GM12801 (cell line): ENCODE data around the gene RFK.

Experiments used
- TF ChIP-seq, protein P1 (sequence below): IDR thresholded peaks from one replicate; pipeline ENCODE4 v1.5.1; 2011; ENCODE audit warnings: control low read depth; ENCODE audit not compliant: insufficient read length; ENCODE audit errors: extremely low read depth

The RFK gene

DNA sequence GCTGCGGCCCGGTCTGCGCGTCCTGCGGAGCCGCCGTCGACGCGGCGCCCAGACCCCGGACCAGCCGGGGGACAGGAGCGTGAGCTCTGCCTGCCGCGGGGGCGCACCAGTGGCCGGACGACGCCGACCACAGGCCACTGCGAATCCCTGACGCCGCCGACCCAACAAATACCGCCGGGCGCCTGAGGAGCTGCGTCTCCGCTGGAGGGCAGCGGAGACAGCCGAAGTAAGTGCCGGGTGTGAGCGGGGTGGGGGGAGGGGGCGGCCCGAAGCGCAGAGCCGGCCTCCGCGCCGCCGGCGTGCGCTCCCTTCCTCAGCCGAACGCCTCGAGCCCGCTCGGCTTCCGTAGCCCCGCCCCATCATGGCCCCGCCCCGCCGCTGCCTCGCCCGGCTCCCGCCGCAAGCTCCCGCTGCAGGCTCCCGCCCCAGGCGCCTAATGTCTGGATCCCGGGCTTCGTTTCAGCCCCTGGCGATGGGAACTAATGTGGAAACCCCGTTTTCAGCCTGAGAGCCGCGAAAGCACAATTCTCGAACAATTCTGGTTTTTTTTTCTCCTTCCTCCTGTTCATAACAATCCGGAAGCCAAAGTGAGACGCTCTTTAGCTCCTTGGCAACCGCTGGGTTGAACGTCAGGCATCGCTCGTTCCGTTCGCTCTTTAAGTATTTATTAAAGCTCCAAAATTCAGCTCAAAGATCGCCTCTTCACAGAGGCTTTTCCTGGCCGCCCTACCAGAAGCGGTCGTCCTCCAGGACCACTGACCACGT lies at the start of gene RFK:
Gene RFK (minus strand): TSS at position 232 of the 765 bp plus-strand sequence. CDS start 255 bp downstream, outside the sequence.
- TF ChIP-seq, protein P1, sequence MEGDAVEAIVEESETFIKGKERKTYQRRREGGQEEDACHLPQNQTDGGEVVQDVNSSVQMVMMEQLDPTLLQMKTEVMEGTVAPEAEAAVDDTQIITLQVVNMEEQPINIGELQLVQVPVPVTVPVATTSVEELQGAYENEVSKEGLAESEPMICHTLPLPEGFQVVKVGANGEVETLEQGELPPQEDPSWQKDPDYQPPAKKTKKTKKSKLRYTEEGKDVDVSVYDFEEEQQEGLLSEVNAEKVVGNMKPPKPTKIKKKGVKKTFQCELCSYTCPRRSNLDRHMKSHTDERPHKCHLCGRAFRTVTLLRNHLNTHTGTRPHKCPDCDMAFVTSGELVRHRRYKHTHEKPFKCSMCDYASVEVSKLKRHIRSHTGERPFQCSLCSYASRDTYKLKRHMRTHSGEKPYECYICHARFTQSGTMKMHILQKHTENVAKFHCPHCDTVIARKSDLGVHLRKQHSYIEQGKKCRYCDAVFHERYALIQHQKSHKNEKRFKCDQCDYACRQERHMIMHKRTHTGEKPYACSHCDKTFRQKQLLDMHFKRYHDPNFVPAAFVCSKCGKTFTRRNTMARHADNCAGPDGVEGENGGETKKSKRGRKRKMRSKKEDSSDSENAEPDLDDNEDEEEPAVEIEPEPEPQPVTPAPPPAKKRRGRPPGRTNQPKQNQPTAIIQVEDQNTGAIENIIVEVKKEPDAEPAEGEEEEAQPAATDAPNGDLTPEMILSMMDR = no peak

DNA sequence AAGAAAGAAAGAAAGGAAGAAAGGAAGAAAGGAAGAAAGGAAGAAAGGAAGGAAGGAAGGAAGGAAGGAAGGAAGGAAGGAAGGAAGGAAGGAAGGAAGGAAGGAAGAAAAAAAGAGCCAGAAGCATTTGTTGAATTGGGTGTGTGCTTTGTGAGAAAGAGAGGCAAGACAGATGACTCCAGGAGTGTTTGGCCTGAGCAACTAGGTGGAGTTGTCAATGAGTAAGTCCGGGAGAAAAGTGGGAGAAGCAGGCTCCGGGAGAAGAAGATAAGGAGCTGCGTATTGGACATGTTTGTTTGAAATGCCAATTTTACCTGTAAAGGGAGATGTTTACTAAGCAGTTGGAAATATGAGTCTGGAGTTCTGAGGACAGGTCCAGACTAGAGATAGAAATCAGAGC lies 49.7 kb upstream of the RFK start:
- TF ChIP-seq, protein P1 = no peak

DNA sequence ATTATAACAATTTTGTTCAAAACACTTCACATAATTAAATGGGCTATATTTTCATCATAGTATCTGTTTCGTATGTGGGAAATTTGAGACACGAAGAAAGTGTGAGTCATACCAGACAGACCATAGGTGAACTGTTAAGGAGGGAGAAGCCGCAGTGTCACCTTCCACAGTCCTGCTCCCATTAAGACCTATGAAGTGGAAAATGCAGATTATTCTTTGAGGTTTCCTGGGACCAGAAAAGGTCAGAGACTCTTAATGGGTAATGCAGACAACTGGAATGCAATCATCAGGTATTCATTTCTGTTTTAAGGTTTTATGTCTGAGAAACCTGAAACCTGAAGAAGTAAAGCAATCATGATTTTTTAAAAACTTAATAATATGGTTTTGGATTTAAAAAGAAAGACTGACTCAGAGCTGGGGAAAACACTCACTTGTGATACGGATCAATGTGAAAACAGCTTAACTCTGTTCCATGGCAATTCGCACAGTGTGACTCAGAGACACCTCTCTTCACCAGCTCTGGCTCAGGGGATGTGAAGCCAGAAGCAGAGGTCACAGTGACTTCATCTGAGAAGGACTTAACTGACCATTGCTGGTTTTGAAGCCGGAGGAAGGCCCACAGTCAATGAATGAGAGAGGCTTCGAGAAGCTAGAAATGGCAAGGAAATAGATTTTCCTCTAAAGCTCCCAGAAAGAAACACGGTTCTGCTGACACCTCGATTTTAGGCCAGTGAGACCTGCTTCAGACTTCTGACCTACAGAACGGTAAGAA lies 47.5 kb upstream of the RFK start:
- TF ChIP-seq, protein P1 = no peak

DNA sequence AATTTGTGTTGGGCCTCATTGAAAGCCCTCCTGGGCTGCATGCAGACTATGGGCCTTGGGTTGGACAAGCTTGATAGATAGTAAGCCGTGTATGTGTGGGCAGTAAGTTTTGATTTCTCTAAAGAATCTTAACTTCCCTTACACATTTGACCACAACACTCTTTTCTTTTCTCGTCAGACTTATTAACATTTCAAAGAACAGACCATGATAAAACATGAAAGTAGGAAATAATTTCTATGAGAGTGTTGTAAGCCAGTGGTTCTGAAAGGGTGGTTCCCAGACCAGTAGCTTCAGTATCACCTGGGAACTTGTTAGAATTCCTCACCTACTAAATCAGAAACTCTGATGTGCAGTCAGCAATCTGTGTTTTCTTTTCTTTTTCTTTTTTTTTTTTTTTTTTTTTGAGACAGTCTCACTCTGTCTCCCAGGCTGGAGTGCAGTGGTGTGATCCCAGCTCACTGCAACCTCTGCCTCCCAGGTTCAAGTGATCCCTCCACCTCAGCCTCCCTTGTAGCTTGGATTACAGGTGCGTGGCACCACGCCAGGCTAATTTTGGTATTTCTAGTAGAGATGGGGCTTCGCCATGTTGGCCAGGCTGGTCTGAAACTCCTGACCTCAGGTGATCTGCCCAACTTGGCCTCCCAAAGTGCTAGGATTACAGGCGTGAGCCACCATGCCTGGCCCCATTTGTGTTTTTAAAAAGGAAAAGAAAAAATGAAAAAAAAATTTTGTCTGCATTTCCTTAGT lies 44.8 kb upstream of the RFK start:
- TF ChIP-seq, protein P1 = no peak

DNA sequence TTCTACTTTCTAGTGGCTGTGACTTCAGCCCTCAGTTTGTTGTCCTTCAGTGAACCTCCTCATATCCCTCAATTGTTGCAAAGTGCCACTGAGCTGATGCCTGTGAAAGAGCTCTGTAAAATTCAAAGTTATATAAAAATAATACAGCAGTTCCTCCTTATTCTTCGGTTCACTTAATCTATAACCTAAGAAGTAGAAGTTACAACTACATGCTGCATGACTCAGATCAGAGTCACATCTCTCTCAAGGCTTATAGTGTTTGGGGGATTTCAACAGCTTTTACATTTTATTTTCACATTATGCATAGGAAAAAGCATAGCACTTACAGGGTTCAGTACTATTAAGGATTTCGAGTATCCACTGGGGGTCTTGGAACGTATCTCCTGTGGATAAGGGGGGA lies 39.6 kb upstream of the RFK start:
- TF ChIP-seq, protein P1 = no peak

DNA sequence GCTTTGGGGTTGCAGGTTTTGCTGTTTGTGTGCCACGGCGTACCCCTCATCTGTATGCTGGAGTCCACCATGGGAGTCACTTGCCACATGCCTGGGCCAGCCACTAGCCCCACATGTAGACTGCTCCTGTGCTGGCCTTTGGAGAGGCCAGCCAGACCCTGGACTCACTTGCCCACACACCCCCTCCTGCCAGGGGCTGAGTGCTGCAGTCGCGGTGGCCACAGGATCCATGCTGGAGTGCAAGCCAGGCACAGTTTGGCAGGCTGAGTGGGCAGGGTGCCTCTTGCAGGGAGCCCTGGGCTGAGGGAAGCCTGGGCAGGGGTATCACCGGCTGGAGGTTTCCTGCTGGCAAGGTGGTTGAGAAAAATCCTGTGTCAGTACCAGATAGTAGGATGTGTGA lies 39.2 kb upstream of the RFK start:
- TF ChIP-seq, protein P1 = no peak

DNA sequence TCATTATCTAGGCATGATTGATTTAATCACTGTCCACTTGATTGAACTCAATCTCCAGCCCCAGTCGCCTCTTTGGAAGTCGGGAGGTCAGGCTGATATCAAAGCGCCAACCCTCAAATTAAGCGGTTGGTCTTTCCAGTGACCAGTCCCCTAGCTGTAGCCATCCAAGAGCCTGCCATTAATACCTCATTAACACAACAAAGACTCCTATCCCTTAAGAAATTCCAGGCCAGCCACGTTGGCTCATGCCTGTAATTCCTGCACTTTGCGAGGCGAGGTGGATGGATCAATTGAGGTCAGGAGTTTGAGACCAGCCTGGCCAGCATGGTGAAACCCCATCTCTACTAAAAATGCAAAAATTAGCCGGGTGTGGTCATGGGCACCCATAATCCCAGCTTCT lies 37.4 kb upstream of the RFK start:
- TF ChIP-seq, protein P1 = no peak
